ENCODE results near the gene KCNG3.

KCNG3 gene

DNA sequence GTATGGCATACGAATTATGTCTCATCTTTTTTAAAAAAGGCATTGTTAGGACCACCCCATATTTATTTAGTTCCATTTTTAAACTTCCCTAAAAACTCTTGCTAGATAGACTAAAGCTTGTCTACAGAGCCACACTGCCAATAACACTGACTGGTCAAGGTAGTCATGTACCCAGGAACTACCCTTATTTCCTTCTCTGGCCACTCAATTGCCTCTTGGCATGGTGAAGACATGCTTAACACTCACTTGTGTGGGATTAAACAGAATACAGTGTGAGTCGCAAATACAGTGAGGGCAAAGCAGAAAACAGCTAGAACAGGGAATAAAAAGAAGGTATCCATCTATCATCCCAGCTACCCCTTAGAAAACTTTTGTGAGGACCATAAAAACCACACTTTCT lies 57.4 kb downstream of the KCNG3 start:
- TF ChIP-seq, protein P1, sequence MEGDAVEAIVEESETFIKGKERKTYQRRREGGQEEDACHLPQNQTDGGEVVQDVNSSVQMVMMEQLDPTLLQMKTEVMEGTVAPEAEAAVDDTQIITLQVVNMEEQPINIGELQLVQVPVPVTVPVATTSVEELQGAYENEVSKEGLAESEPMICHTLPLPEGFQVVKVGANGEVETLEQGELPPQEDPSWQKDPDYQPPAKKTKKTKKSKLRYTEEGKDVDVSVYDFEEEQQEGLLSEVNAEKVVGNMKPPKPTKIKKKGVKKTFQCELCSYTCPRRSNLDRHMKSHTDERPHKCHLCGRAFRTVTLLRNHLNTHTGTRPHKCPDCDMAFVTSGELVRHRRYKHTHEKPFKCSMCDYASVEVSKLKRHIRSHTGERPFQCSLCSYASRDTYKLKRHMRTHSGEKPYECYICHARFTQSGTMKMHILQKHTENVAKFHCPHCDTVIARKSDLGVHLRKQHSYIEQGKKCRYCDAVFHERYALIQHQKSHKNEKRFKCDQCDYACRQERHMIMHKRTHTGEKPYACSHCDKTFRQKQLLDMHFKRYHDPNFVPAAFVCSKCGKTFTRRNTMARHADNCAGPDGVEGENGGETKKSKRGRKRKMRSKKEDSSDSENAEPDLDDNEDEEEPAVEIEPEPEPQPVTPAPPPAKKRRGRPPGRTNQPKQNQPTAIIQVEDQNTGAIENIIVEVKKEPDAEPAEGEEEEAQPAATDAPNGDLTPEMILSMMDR (IDR thresholded peaks at IDR 0.05; ENCODE audit: borderline replicate concordance, insufficient read depth, low read depth, low read length): no peak

DNA sequence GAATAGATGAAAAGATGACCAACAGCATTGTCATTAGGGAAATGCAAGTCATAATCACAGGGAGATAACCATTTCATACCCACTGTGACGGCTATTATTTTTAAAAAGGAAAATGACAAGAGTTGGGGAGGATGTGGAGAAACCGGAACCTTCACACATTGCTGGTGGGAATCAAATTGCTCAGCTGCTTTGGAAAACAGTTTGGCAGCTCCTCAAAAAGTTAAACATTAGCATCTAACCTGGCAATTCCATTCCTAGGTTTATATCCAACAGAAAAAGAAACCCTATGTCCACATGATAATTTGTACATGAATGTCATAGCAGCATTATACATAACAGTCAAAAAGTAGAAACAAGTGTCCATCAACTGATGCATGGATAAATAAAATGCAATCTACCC lies 58.2 kb downstream of the KCNG3 start:
- H3K4me3 ChIP-seq (ENCODE audit: low read depth, low read length): no peak overlapping the region
- TF ChIP-seq, protein P1 (IDR thresholded peaks at IDR 0.05; ENCODE audit: borderline replicate concordance, insufficient read depth, low read depth, low read length): no peak

More for the DNA sequence above, 57.4 kb downstream of the KCNG3 start:
- H3K4me3 ChIP-seq (ENCODE audit: low read depth, low read length): no peak overlapping the region

DNA sequence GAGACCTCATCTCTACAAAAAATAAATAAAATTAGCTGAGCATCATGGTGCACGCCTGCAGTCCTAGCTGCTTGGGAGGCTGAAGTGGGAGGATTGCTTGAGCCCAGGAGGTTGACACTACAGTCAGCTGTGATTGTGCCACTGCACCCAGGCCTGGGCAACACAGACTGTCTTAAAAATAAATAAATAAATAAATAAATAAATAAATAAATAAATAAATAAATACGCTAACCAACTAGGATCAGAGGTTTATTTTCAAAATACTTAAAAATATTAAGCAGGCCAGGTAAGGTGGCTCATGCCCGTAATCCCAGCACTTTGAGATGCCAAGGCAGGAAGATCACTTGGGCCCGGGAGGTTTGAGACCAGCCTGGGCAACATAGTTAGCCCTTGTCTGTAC lies 63.6 kb downstream of the KCNG3 start:
- no peak overlapping the region for H3K4me3 ChIP-seq (ENCODE audit: low read depth, low read length)
- TF ChIP-seq, protein P1 (IDR thresholded peaks at IDR 0.05; ENCODE audit: borderline replicate concordance, insufficient read depth, low read depth, low read length): no peak

DNA sequence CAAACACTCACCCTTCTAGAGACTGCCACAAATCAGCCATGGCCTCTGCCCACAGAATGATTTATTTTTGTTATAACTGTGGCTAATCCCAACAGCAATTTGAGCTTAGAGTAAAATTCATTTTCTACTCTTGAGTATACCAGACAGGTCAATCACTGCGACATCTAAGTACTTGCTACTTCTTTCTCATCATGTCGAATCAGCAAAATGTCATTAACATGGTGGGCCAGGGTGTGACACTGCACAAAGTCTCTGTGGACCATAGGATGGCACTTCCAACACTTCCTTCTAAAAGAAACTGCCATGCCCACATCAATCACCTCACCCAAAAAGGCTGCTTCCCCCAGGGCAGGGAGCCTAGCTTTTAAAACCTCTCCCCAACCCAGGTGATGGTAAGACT lies 64.4 kb downstream of the KCNG3 start:
- H3K4me3 ChIP-seq (ENCODE audit: low read depth, low read length): no peak overlapping the region
- TF ChIP-seq, protein P1 (IDR thresholded peaks at IDR 0.05; ENCODE audit: borderline replicate concordance, insufficient read depth, low read depth, low read length): no peak

DNA sequence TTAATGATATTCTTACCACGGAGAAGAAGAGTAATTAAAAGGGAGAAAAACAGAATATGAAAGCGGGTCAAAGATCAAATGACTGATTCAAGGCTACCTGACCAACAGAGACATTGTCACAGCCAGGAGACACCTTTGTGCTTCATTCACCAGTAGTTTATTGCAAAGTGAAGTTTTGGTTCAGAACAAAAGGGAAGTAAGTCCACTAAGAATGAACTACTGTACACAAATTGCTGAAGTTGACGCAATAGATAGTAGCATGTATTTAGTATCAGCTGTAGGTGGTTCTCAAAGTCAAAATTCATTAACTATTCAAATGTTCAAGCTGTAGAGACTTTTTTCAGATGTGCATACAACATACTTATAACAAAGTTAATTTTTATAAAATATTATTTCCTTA lies 68.1 kb downstream of the KCNG3 start:
- H3K4me3 ChIP-seq (ENCODE audit: low read depth, low read length): no peak overlapping the region
- TF ChIP-seq, protein P1 (IDR thresholded peaks at IDR 0.05; ENCODE audit: borderline replicate concordance, insufficient read depth, low read depth, low read length): no peak

DNA sequence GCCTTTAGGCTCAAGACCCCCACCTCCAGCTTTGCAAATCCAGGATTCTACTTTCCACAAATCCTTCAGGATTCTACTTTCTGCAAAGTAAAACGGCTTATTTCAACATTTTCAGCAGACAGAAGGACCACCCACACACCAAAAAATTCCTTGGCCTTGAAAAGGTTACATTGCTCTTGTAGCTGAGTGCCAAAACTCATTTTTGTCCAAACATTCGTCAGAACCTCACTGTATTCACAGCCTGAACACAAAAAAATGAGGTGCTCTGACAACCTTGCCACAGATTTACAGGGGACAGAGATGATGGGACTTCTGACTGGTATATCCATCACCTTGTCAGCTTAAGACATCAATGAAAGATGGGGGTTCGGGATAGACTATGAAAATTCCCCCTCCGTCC lies 69.7 kb downstream of the KCNG3 start:
- no peak overlapping the region for H3K4me3 ChIP-seq (ENCODE audit: low read depth, low read length)
- TF ChIP-seq, protein P1 (IDR thresholded peaks at IDR 0.05; ENCODE audit: borderline replicate concordance, insufficient read depth, low read depth, low read length): no peak

DNA sequence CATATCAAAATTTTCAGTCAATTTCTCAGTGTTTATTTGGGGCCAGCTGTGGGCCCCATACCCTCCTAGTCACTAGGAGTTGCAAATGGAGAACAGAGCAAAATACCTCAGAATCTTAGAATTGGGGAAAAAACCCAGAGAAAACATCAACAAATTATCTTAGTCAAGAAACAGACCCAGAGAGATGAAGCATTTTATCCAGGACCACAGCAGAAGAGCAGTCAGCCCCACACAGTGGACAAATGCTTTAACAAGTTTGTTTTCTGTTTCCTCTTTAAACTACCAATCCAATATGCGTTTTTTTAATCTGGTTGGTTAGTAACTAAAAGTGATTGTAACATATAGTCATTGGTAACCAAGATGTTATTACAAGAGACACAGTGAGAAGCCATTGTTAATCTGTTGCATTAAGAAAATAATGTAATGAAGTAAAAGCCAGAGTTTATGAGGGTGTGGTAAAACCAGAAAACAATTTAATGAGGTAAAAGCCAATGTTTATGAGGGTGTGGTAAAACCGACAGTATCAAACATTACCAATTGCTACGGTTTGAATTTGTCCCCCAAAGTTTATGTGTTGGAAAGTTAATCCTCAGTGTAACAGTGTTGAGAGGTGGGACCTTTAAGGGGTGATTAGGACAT lies 72.1 kb downstream of the KCNG3 start:
- TF ChIP-seq, protein P1 (IDR thresholded peaks at IDR 0.05; ENCODE audit: borderline replicate concordance, insufficient read depth, low read depth, low read length): no peak
- H3K4me3 ChIP-seq (ENCODE audit: low read depth, low read length): no peak overlapping the region
